Fibroblast of mammary gland (primary cell): ENCODE data around the gene RBM7.

ENCODE experiments used
- DNase-seq: peaks from one replicate; pipeline ENCODE4 v3.0.0-alpha.2; 2010; ENCODE audit warnings: low read depth
- H3K4me3 ChIP-seq: 2 replicates; pipeline ENCODE4 v1.5.1; 2011; ENCODE audit warnings: low read depth, mild to moderate bottlenecking, low read length, moderate library complexity; ENCODE audit not compliant: control insufficient read depth
- TF ChIP-seq, protein P1 (sequence below): conservative IDR thresholded peaks from 2 replicates; pipeline ENCODE4 v1.5.1; 2011; ENCODE audit warnings: low read depth, low read length, inconsistent platforms; ENCODE audit not compliant: control insufficient read depth, insufficient read depth

Gene RBM7

GRCh38 chr11:114401311-114401710, 845 bp downstream of the RBM7 start:
- peak overlapping the region; percentile 85 for H3K4me3 ChIP-seq
- peak; percentile 11 for DNase-seq
- TF ChIP-seq, protein P1, sequence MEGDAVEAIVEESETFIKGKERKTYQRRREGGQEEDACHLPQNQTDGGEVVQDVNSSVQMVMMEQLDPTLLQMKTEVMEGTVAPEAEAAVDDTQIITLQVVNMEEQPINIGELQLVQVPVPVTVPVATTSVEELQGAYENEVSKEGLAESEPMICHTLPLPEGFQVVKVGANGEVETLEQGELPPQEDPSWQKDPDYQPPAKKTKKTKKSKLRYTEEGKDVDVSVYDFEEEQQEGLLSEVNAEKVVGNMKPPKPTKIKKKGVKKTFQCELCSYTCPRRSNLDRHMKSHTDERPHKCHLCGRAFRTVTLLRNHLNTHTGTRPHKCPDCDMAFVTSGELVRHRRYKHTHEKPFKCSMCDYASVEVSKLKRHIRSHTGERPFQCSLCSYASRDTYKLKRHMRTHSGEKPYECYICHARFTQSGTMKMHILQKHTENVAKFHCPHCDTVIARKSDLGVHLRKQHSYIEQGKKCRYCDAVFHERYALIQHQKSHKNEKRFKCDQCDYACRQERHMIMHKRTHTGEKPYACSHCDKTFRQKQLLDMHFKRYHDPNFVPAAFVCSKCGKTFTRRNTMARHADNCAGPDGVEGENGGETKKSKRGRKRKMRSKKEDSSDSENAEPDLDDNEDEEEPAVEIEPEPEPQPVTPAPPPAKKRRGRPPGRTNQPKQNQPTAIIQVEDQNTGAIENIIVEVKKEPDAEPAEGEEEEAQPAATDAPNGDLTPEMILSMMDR: no peak

DNA sequence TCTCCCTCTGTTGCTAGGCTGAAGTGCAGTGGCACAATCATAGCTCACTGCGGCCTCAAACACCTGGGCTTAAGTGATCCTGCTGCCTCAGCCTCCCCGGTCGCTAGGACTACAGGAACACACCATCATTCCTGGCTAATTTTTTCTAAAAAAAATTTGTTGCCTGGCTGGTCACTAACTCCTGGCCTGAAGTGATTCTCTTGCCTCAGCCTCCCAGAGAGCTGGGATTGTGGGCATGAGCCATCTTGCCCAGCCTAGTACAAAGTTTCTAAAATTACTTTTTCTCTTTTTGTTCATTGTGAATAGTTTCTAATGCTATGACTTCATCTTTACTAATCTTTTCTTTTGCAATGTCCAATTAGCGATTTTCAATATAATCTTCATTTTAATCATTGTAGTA, 12.5 kb downstream of the RBM7 start:
- no peak for DNase-seq
- TF ChIP-seq, protein P1: no peak
- no peak overlapping the region for H3K4me3 ChIP-seq

- TF ChIP-seq, protein P1: no peak
- no peak overlapping the region for H3K4me3 ChIP-seq
- no peak for DNase-seq
Measured at GRCh38 chr11:114413958-114414357, 13.5 kb downstream of the RBM7 start.

DNA sequence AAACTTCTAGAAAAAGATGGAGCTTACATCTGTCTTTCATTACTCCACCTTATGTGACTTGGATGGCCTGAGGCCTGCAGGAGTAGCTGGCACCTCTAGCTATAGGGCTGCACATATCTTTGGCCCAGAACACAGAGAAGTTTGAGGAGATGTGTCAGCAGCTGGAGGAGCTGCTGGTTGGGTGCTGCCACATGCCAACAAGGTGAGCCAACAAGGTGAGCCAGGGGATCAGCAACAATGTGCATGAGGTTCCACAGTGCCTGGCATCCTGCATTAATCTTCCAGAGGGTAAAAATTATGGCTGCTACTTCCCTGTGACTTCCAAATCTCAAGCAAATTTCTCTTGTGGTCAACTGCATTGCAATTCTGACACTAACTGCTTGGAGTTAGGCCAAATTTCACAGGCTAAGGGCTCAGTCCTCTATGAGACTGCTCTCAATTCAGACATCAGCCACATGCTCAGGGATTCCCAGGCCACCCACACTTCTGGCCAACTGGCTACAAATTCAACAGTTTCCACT, 16.0 kb downstream of the RBM7 start:
- H3K4me3 ChIP-seq: no peak overlapping the region
- peak; percentile 50 for DNase-seq
- TF ChIP-seq, protein P1: no peak

DNA sequence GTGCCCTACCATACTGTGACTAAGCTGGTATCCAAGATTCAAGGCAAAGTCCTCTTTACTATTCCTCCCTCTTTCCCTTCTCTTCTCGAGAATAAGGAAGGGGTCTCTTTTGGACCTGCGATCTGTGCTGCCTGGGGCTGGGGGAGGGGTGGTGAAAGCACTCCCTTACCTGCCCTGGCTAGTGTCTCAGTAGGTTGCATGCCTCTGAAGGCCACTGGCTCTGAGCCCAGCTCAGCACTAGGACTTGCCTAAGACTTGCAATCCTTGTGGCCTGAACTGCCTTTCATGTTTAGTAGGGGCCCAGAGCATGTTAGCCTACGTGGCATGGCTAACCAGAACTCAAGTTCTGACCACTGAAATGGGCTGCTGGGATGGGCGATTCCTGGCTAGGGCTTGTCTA, 25.8 kb downstream of the RBM7 start:
- DNase-seq: no peak
- TF ChIP-seq, protein P1: no peak
- no peak overlapping the region for H3K4me3 ChIP-seq

DNA sequence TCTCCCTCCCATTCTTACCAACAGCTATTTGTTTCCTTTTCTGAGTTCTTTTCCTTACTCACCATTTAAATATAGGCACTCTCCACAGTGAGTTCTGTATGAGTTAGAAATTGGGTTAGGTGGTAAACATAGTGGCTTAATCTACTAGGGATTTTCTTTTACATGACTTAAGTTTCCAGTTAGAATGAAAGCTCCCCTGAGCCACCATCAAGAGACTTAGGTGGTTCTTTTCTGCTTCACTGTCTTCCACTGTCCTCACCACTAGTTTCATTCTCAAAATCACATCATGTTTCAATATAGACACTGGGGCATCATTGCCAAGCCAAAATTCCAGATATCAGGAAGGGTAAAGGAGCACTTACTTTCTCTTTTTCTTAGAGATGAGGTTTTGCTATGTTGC, 29.8 kb downstream of the RBM7 start:
- H3K4me3 ChIP-seq: no peak overlapping the region
- DNase-seq: no peak
- TF ChIP-seq, protein P1: no peak

DNA sequence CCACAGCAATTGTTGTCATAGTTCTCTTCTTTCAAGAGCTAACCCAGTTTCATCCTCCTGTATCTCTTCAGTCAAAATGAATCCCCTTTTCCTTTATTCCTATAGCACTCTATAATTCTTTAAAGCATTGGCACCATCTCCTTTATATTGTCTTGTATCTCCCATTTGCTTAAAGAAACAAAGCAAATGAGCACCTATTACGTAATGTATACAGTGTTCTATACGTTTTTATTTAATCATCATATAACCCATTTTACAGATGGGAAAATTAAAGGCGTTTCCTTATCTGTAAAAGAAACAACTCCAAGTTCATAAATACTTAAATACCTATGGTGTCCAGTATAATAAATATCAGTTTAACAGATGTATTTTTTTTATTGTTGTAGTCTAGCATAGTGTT, 32.4 kb downstream of the RBM7 start:
- TF ChIP-seq, protein P1: no peak
- no peak for DNase-seq
- no peak overlapping the region for H3K4me3 ChIP-seq
